Natural killer cell (primary cell): Measurements from ENCODE around the gene ARL5C. TPM values are rescaled to one million over a fixed set of nuclear protein-coding genes. Genes with fewer than 3 reads are reported as not detected.

Experiments
- ATAC-seq, 3 donors: fragments of 150-1000 bp in 2 of 3; fragments of 200-7000 bp in 1 of 3; cut with Tn5 transposase; 1 replicate in 1 of 3; 2 replicates in 2 of 3; pipeline ENCODE4 v1.10.0; 2021; ENCODE audit warnings: mild to moderate bottlenecking in 2 of 3, moderate library complexity in 2 of 3
- DNase-seq, 2 donors: peaks; one replicate each; pipeline versions ENCODE4 v3.0.0 to v3.0.0-alpha.2; 2013 to 2021; ENCODE audit warnings: mixed read lengths in 1 of 2
- H3K27ac ChIP-seq: one replicate; pipeline ENCODE4 v1.5.1; 2013; ENCODE audit warnings: mild to moderate bottlenecking, low read length
- H3K27me3 ChIP-seq: one replicate; pipeline ENCODE4 v1.6.1; 2013; ENCODE audit warnings: low read length; ENCODE audit not compliant: control insufficient read depth, insufficient read depth
- H3K36me3 ChIP-seq: one replicate; pipeline ENCODE4 v1.6.1; 2013; ENCODE audit warnings: low read length; ENCODE audit not compliant: control insufficient read depth, insufficient read depth
- H3K4me1 ChIP-seq: one replicate; pipeline ENCODE4 v1.6.1; 2013; ENCODE audit warnings: low read length; ENCODE audit not compliant: control insufficient read depth, insufficient read depth
- H3K4me3 ChIP-seq: one replicate; pipeline ENCODE4 v1.5.1; 2013; ENCODE audit warnings: low read length
- H3K9me3 ChIP-seq: one replicate; pipeline ENCODE4 v1.6.1; 2013; ENCODE audit warnings: low read length; ENCODE audit not compliant: control insufficient read depth, insufficient read depth
- H3K27ac Mint-ChIP-seq, 2 donors: one replicate each; pipeline ENCODE4 v1.8.0; 2022; ENCODE audit warnings: mild to moderate bottlenecking in 2 of 2, mixed read lengths in 2 of 2, moderate library complexity in 1 of 2
- H3K27me3 Mint-ChIP-seq, 2 donors: one replicate each; pipeline ENCODE4 v1.8.0; 2022; ENCODE audit warnings: low read depth in 2 of 2, mixed read lengths in 2 of 2
- H3K36me3 Mint-ChIP-seq: one replicate; pipeline ENCODE4 v1.8.0; 2022; ENCODE audit warnings: mixed read lengths
- H3K4me1 Mint-ChIP-seq, 2 donors: one replicate each; pipeline ENCODE4 v1.8.0; 2022; ENCODE audit warnings: mixed read lengths in 2 of 2
- H3K4me3 Mint-ChIP-seq: one replicate; pipeline ENCODE4 v1.8.0; 2022; ENCODE audit warnings: mild to moderate bottlenecking, moderate library complexity, mixed read lengths
- H3K9me3 Mint-ChIP-seq, 2 donors: one replicate each; pipeline ENCODE4 v1.8.0; 2022; ENCODE audit warnings: mixed read lengths in 2 of 2
- CTCF ChIP-seq: fragments of 200-600 bp; IDR thresholded peaks from one replicate; pipeline ENCODE4 v1.8.0; 2022; ENCODE audit warnings: antibody characterized with exemption
- WGBS: methylation state at CpG from one replicate; pipeline ENCODE4 v1.1.7; 2013; ENCODE audit warnings: missing lambda C conversion rate; ENCODE audit not compliant: insufficient coverage; 5-methylcytosine and 5-hydroxymethylcytosine counted together
- intact Hi-C: fragments of 100-400 bp; cut with micrococcal nuclease; formaldehyde crosslinking; loops from one replicate; pipeline ENCODE4 v1.14.2; 2022
- total RNA-seq, 4 donors: library from RNA; stranded (reverse); fragments of 120-200 nt in 1 of 4; gene quantifications; one replicate each; pipeline versions ENCODE4 v1.2.3 to v1.2.4, GENCODE V29; 2013 to 2022

ARL5C gene
- total RNA-seq, 3 donors from 2014 or later (not counting 1 experiment from before 2014, with no cell fraction given), result 0.33 TPM; not detected in 2

DNA sequence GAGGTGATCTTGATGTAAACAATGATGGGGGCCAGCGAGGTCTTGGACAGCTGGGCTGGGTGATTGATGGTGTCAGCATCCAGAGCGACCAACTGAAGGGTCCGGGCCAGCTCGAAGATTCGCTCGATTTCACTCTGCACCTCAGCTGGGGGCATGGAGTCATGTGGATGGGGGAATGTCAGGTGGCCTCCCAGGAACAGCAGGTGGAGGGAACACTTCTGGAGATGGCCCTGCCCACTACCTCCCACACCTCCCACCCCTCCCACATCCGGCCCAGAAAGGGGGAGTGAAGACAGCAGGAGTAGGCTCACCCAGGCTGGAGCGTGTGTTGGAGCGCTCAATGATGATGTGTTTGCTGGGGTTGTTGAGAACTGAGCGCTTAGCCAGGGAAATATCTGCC is 17.8 kb upstream of the ARL5C start:
- H3K9me3 ChIP-seq, result no peaks in the 10 kb centered on the region
- H3K9me3 Mint-ChIP-seq, result no peaks in the 10 kb centered on the region
- H3K27ac Mint-ChIP-seq, result no peak overlapping the region
- H3K36me3 Mint-ChIP-seq, result no peaks in the 10 kb centered on the region
- peaks cover 36% of the 10 kb centered on the region for H3K36me3 ChIP-seq
- no peak for TF ChIP-seq CTCF
- WGBS, result 96% methylated on average over 8 of the region's 10 CpGs
- intact Hi-C loops, result no loop called here
- no peak overlapping the region for H3K4me3 ChIP-seq
- H3K27ac ChIP-seq, result no peak overlapping the region
- DNase-seq (no peak), ATAC-seq (no peak)
- H3K4me1 Mint-ChIP-seq, result no peaks in the 10 kb centered on the region
- H3K4me3 Mint-ChIP-seq, result no peak overlapping the region
- H3K27me3 Mint-ChIP-seq, result no peaks in the 10 kb centered on the region
- H3K27me3 ChIP-seq, result no peaks in the 10 kb centered on the region
- no peaks in the 10 kb centered on the region for H3K4me1 ChIP-seq

GRCh38 chr17:39183045-39183444 is 17.1 kb upstream of the ARL5C start:
- H3K27me3 Mint-ChIP-seq, result no peaks in the 10 kb centered on the region
- H3K4me3 Mint-ChIP-seq, result no peak overlapping the region
- no peak overlapping the region for H3K4me3 ChIP-seq
- no peak overlapping the region for H3K27ac ChIP-seq
- no peaks in the 10 kb centered on the region for H3K9me3 ChIP-seq
- ATAC-seq, result no peak
- H3K27ac Mint-ChIP-seq, result no peak overlapping the region
- no peaks in the 10 kb centered on the region for H3K27me3 ChIP-seq
- peaks cover 38% of the 10 kb centered on the region for H3K36me3 ChIP-seq
- TF ChIP-seq CTCF, result no peak
- WGBS, result 96% methylated on average over 5 of the region's 5 CpGs
- H3K4me1 ChIP-seq, result no peaks in the 10 kb centered on the region
- DNase-seq, result no peak
- no peaks in the 10 kb centered on the region for H3K36me3 Mint-ChIP-seq
- no peaks in the 10 kb centered on the region for H3K9me3 Mint-ChIP-seq
- intact Hi-C loops, result no loop called here
- no peaks in the 10 kb centered on the region for H3K4me1 Mint-ChIP-seq

GRCh38 chr17:39181303-39181702 is 15.3 kb upstream of the ARL5C start:
- Histone ChIP-seq H3K27me3 (no peaks in the 10 kb centered on the region), H3K4me1 (no peaks in the 10 kb centered on the region), H3K9me3 (no peaks in the 10 kb centered on the region), H3K36me3 (peaks cover 43% of the 10 kb centered on the region), H3K27ac (no peak overlapping the region), H3K4me3 (no peak overlapping the region)
- H3K4me1 Mint-ChIP-seq, result no peaks in the 10 kb centered on the region
- TF ChIP-seq CTCF, result no peak
- intact Hi-C loops, result no loop called here
- H3K27me3 Mint-ChIP-seq, result no peaks in the 10 kb centered on the region
- H3K4me3 Mint-ChIP-seq, result no peak overlapping the region
- no peaks in the 10 kb centered on the region for H3K9me3 Mint-ChIP-seq
- 92% methylated on average over 5 of the region's 5 CpGs for WGBS
- no peak overlapping the region for H3K27ac Mint-ChIP-seq
- ATAC-seq, result no peak
- no peak for DNase-seq
- no peaks in the 10 kb centered on the region for H3K36me3 Mint-ChIP-seq

GRCh38 chr17:39178536-39178935 is 12.6 kb upstream of the ARL5C start:
- H3K4me1 ChIP-seq, result peaks cover 7% of the 10 kb centered on the region
- Mint-ChIP-seq H3K27me3 (no peaks in the 10 kb centered on the region), H3K4me3 (no peak overlapping the region), H3K27ac (no peak overlapping the region), H3K36me3 (no peaks in the 10 kb centered on the region), H3K4me1 (peaks cover 0 to 10% of the 10 kb centered on the region in 2 donors), H3K9me3 (no peaks in the 10 kb centered on the region)
- no peaks in the 10 kb centered on the region for H3K9me3 ChIP-seq
- peaks cover 38% of the 10 kb centered on the region for H3K36me3 ChIP-seq
- intact Hi-C loops, result no loop called here
- ATAC-seq, result no peak
- no peak for DNase-seq
- H3K27me3 ChIP-seq, result no peaks in the 10 kb centered on the region
- TF ChIP-seq CTCF, result no peak
- no peak overlapping the region for H3K4me3 ChIP-seq
- 97% methylated on average over 4 of the region's 4 CpGs for WGBS
- no peak overlapping the region for H3K27ac ChIP-seq
